Measurements from ENCODE around the gene QSOX2. TPM values are rescaled to one million over a fixed set of nuclear protein-coding genes. Genes with fewer than 3 reads are reported as not detected.
"Not testable (repeated sequence)": the region's sequence is repeated elsewhere in the genome, so short reads cannot be mapped to it uniquely, and the experiment has no call there.

QSOX2 gene
- total RNA-seq, 4 donors from 2014 or later: 10.2 to 15.8 (median 12.1) TPM

GRCh38 chr9:136267261-136268111, 21.9 kb upstream of the QSOX2 start:
- Histone ChIP-seq H3K27me3 (peaks cover 4% of the 10 kb centered on the region), H3K4me1 (peaks cover 10% of the 10 kb centered on the region), H3K4me3 (peak overlapping the region; percentile 43), H3K27ac (no peak overlapping the region), H3K36me3 (no peaks in the 10 kb centered on the region), H3K9me3 (no peaks in the 10 kb centered on the region)
- peak in 1 of 2 donors; percentile 87 for DNase-seq (ENCODE audit: low spot score in 2 of 2)
- 10% methylated on average over 31 of the region's 60 CpGs for WGBS
- TF ChIP-seq POLR2AphosphoS5 (IDR thresholded peaks at IDR 0.05) (no peak), EP300 (IDR thresholded peaks at IDR 0.05) (no peak), CTCF (IDR thresholded peaks at IDR 0.05) (no peak), POLR2A (IDR thresholded peaks at IDR 0.05) (no peak)

- not testable (repeated sequence) for H3K36me3 ChIP-seq; H3K9me3 ChIP-seq; DNase-seq (ENCODE audit: low spot score in 2 of 2); H3K27ac ChIP-seq; H3K27me3 ChIP-seq
- 94% methylated on average over 18 of the region's 18 CpGs for WGBS
- Histone ChIP-seq H3K4me3 (peak overlapping the region; percentile 43), H3K4me1 (peaks cover 10% of the 10 kb centered on the region)
Measured at GRCh38 chr9:136266641-136267040, 21.0 kb upstream of the QSOX2 start.

GRCh38 chr9:136265561-136266355, 20.1 kb upstream of the QSOX2 start:
- H3K27ac ChIP-seq: no peak overlapping the region
- H3K4me1 ChIP-seq: peaks cover 10% of the 10 kb centered on the region
- TF ChIP-seq POLR2A (IDR thresholded peaks at IDR 0.05) (no peak), POLR2AphosphoS5 (IDR thresholded peaks at IDR 0.05) (no peak), CTCF (IDR thresholded peaks at IDR 0.05) (no peak), EP300 (IDR thresholded peaks at IDR 0.05) (no peak)
- H3K27me3 ChIP-seq: peaks cover 4% of the 10 kb centered on the region
- WGBS: 68% methylated on average over 6 of the region's 17 CpGs
- no peak overlapping the region for H3K4me3 ChIP-seq
- H3K9me3 ChIP-seq: no peaks in the 10 kb centered on the region
- no peaks in the 10 kb centered on the region for H3K36me3 ChIP-seq
- DNase-seq (ENCODE audit: low spot score in 2 of 2): no peak

- no peak for TF ChIP-seq EP300 (IDR thresholded peaks at IDR 0.05)
- TF ChIP-seq POLR2A (IDR thresholded peaks at IDR 0.05): no peak
- no peak for TF ChIP-seq CTCF (IDR thresholded peaks at IDR 0.05)
- no peak for TF ChIP-seq POLR2AphosphoS5 (IDR thresholded peaks at IDR 0.05)
- peaks cover 10% of the 10 kb centered on the region for H3K4me1 ChIP-seq
- H3K4me3 ChIP-seq: no peak overlapping the region
- DNase-seq (ENCODE audit: low spot score in 2 of 2): no peak
- 80% methylated on average over 23 of the region's 24 CpGs for WGBS
- peaks cover 4% of the 10 kb centered on the region for H3K27me3 ChIP-seq
- no peaks in the 10 kb centered on the region for H3K9me3 ChIP-seq
- H3K27ac ChIP-seq: no peak overlapping the region
- no peaks in the 10 kb centered on the region for H3K36me3 ChIP-seq
Measured at GRCh38 chr9:136264441-136265405, 19.1 kb upstream of the QSOX2 start.

- H3K4me1 ChIP-seq: peaks cover 10% of the 10 kb centered on the region
- no peak for DNase-seq (ENCODE audit: low spot score in 2 of 2)
- no peaks in the 10 kb centered on the region for H3K9me3 ChIP-seq
- H3K27ac ChIP-seq: no peak overlapping the region
- no peaks in the 10 kb centered on the region for H3K36me3 ChIP-seq
- no peak overlapping the region for H3K4me3 ChIP-seq
- 74% methylated on average over 10 of the region's 19 CpGs for WGBS
- peaks cover 4% of the 10 kb centered on the region for H3K27me3 ChIP-seq
- no peak for TF ChIP-seq CTCF (IDR thresholded peaks at IDR 0.05)
- TF ChIP-seq POLR2A (IDR thresholded peaks at IDR 0.05): no peak
- TF ChIP-seq POLR2AphosphoS5 (IDR thresholded peaks at IDR 0.05): no peak
- no peak for TF ChIP-seq EP300 (IDR thresholded peaks at IDR 0.05)
Measured at GRCh38 chr9:136264031-136264430, 18.4 kb upstream of the QSOX2 start.

Measured in suprapubic skin (tissue), 4 donors.